ENCODE measurements around the gene AGAP1. TPM values are rescaled to one million over a fixed set of nuclear protein-coding genes. Genes with fewer than 3 reads are reported as not detected.

AGAP1 gene
- polyA plus RNA-seq, 2 of the 4 experiments (the other 2 are of a cell fraction): 20.2 to 21.9 TPM

GRCh38 chr2:235511187-235511661 is 17.4 kb downstream of the AGAP1 start:
- FAIRE-seq (no peak), DNase-seq (ENCODE audit: low read depth in 1 of 2, low spot score in 1 of 2) (peak; percentile 75 to 87), ATAC-seq (peak; percentile 94 to 95)
- 23% methylated on average over 3 of the region's 7 CpGs for WGBS (ENCODE audit: missing lambda C conversion rate)
- POLR2A ChIA-PET: no interaction called here
- Histone ChIP-seq H3K4me1 (peaks cover 41% of the 10 kb centered on the region), H3K27ac (peak overlapping the region; percentile 58 to 90), H3K4me3 (no peak overlapping the region), H3K4me2 (peak overlapping the region; percentile 64), H3K9me3 (no peaks in the 10 kb centered on the region)
- TF ChIP-seq MAFK (IDR thresholded peaks at IDR 0.05; ENCODE audit: partially characterized antibody) (peak; percentile 91), MAX (IDR thresholded peaks at IDR 0.05) (peak; percentile 11; the same call in 1 of the 2 replicates), PBX3 (IDR thresholded peaks at IDR 0.05) (no peak), CBX2 (IDR thresholded peaks at IDR 0.05; ENCODE audit: borderline replicate concordance, low read depth) (no peak), FOXS1 (CRISPR knock-in tag; IDR thresholded peaks at IDR 0.05) (no peak), BHLHE40 (IDR thresholded peaks at IDR 0.05; ENCODE audit: low read depth, low read length) (no peak), NR3C1 (IDR thresholded peaks at IDR 0.05) (no peak), ELK1 (IDR thresholded peaks at IDR 0.05; ENCODE audit: low read depth, low read length) (no peak), RAD21 (conservative IDR thresholded peaks at IDR 0.05 in 1 of 2, IDR thresholded peaks at IDR 0.05 in 1 of 2) (0 out of 5 replicates have a peak, but pooled peaks of 1 of the 2 experiments have one; percentile 3), ZSCAN20 (CRISPR knock-in tag; IDR thresholded peaks at IDR 0.05) (no peak), E2F6 (IDR thresholded peaks at IDR 0.05; ENCODE audit: borderline replicate concordance, low read depth) (0 out of 2 replicates have a peak, but pooled peaks have one; percentile 29), HOXB5 (CRISPR knock-in tag; IDR thresholded peaks at IDR 0.05) (no peak), FOSL2 (IDR thresholded peaks at IDR 0.05) (no peak), FOSL2 (CRISPR knock-in tag; IDR thresholded peaks at IDR 0.05) (peak; percentile 53), HOXA7 (CRISPR knock-in tag; IDR thresholded peaks at IDR 0.05) (no peak)
- CTCF ChIA-PET: interaction anchor here (1.7 kb wide), 1 partner anchor 9 kb away, joined by 6 read pairs; no protein-coding TSS in a partner anchor

GRCh38 chr2:235511751-235512698 is 18.2 kb downstream of the AGAP1 start:
- DNase-seq (ENCODE audit: low read depth in 1 of 2, low spot score in 1 of 2): no peak
- Histone ChIP-seq H3K9me3 (no peaks in the 10 kb centered on the region), H3K27ac (peak overlapping the region; percentile 58 to 90), H3K4me1 (peaks cover 33% of the 10 kb centered on the region), H3K4me3 (no peak overlapping the region), H3K4me2 (peak overlapping the region; percentile 64)
- 83% methylated on average over 9 of the region's 9 CpGs for WGBS (ENCODE audit: missing lambda C conversion rate)
- no peak for TF ChIP-seq KDM1A (IDR thresholded peaks at IDR 0.05; ENCODE audit: low read depth)
- peak; percentile 55 for TF ChIP-seq MAFK (IDR thresholded peaks at IDR 0.05; ENCODE audit: partially characterized antibody)
- no peak for TF ChIP-seq CHD2 (IDR thresholded peaks at IDR 0.05; ENCODE audit: low read length, partially characterized antibody)
- CTCF ChIA-PET: interaction anchor here (1.4 to 1.7 kb wide), 2 partner anchors 10 to 234 kb away, joined by 3 to 6 read pairs; no protein-coding TSS in a partner anchor
- no peak for FAIRE-seq
- no peak; a peak in 1 of 6 replicates for ATAC-seq
- POLR2A ChIA-PET: no interaction called here

- ChIA-PET CTCF (interaction anchor here (1.4 kb wide), 1 partner anchor 233 kb away, joined by 3 read pairs; no protein-coding TSS in a partner anchor), POLR2A (no interaction called here)
- DNase-seq (ENCODE audit: low read depth in 1 of 2, low spot score in 1 of 2) (no peak), ATAC-seq (no peak), FAIRE-seq (no peak)
- no peak overlapping the region for H3K4me3 ChIP-seq
- H3K4me1 ChIP-seq: peaks cover 31% of the 10 kb centered on the region
- no peak for TF ChIP-seq RFX5 (IDR thresholded peaks at IDR 0.05)
- TF ChIP-seq ZSCAN20 (CRISPR knock-in tag; IDR thresholded peaks at IDR 0.05): no peak
- TF ChIP-seq NPAS2 (CRISPR knock-in tag; IDR thresholded peaks at IDR 0.05; ENCODE audit: borderline replicate concordance): no peak
- peak overlapping the region; percentile 64; the same call in 1 of the 3 replicates for H3K4me2 ChIP-seq
- H3K27ac ChIP-seq: peak overlapping the region in 1 of 2 experiments; percentile 90; a peak in 3 of 6 replicates
- H3K9me3 ChIP-seq: no peaks in the 10 kb centered on the region
- 93% methylated on average over 4 of the region's 4 CpGs for WGBS (ENCODE audit: missing lambda C conversion rate)
Observed at GRCh38 chr2:235512699-235513053, 18.8 kb downstream of the AGAP1 start.

Data from A549 (cell line).